ENCODE data around the gene FANCC.

The FANCC gene

GRCh38 chr9:95264954-95265615 lies 52.4 kb downstream of the FANCC start:
- TF ChIP-seq CTCF (conservative IDR thresholded peaks at IDR 0.05; ENCODE audit: low read length): peak; percentile 69
- DNase-seq (ENCODE audit: low read depth): peak; percentile 49
- H3K4me3 ChIP-seq (ENCODE audit: low read length): no peak overlapping the region

GRCh38 chr9:95261890-95262289 lies 55.6 kb downstream of the FANCC start:
- TF ChIP-seq CTCF (conservative IDR thresholded peaks at IDR 0.05; ENCODE audit: low read length): no peak
- H3K4me3 ChIP-seq (ENCODE audit: low read length): no peak overlapping the region
- no peak for DNase-seq (ENCODE audit: low read depth)

- TF ChIP-seq CTCF (conservative IDR thresholded peaks at IDR 0.05; ENCODE audit: low read length): no peak
- DNase-seq (ENCODE audit: low read depth): no peak
- no peak overlapping the region for H3K4me3 ChIP-seq (ENCODE audit: low read length)
Observed at GRCh38 chr9:95250462-95251221, 66.9 kb downstream of the FANCC start.

- no peak overlapping the region for H3K4me3 ChIP-seq (ENCODE audit: low read length)
- no peak for TF ChIP-seq CTCF (conservative IDR thresholded peaks at IDR 0.05; ENCODE audit: low read length)
- DNase-seq (ENCODE audit: low read depth): no peak
Observed at GRCh38 chr9:95249986-95250385, 67.5 kb downstream of the FANCC start.

GRCh38 chr9:95246547-95246946 lies 71.0 kb downstream of the FANCC start:
- no peak for DNase-seq (ENCODE audit: low read depth)
- no peak overlapping the region for H3K4me3 ChIP-seq (ENCODE audit: low read length)
- TF ChIP-seq CTCF (conservative IDR thresholded peaks at IDR 0.05; ENCODE audit: low read length): no peak

GRCh38 chr9:95242613-95243012 lies 74.9 kb downstream of the FANCC start:
- DNase-seq (ENCODE audit: low read depth): no peak
- H3K4me3 ChIP-seq (ENCODE audit: low read length): no peak overlapping the region
- TF ChIP-seq CTCF (conservative IDR thresholded peaks at IDR 0.05; ENCODE audit: low read length): no peak

GRCh38 chr9:95239071-95239470 lies 78.4 kb downstream of the FANCC start:
- no peak for DNase-seq (ENCODE audit: low read depth)
- no peak overlapping the region for H3K4me3 ChIP-seq (ENCODE audit: low read length)
- no peak for TF ChIP-seq CTCF (conservative IDR thresholded peaks at IDR 0.05; ENCODE audit: low read length)

Data from AG10803 (cell line).